ENCODE results near the gene TSPAN12. TPM values are rescaled to one million over a fixed set of nuclear protein-coding genes. Genes with fewer than 3 reads are reported as not detected.

TSPAN12 gene
- total and polyA plus RNA-seq, 2 donors (not counting 1 experiment from before 2014, with no cell fraction given): not detected

GRCh38 chr7:120740348-120740747 is 117.6 kb downstream of the TSPAN12 start:
- H3K36me3 ChIP-seq (replicated peaks in 1 of 2; ENCODE audit: control extremely low read depth in 1 of 2, control insufficient read depth in 1 of 2, extremely low read depth in 1 of 2, insufficient read depth in 2 of 2, low read length in 1 of 2): no peaks in the 10 kb centered on the region
- no peak overlapping the region for H3K4me3 ChIP-seq (ENCODE audit: control extremely low read depth in 1 of 5, extremely low read depth in 1 of 5, insufficient read depth in 1 of 5, low read depth in 2 of 5, low read length in 4 of 5)
- H3K4me1 Mint-ChIP-seq: no peaks in the 10 kb centered on the region
- H3K9ac ChIP-seq (ENCODE audit: low read length): no peak overlapping the region
- no peak overlapping the region for H3K27ac Mint-ChIP-seq
- ChIA-PET POLR2A (no interaction called here), CTCF (no interaction called here)
- DNase-seq (no peak), ATAC-seq (ENCODE audit: low read depth) (no peak)
- H3K79me2 ChIP-seq (ENCODE audit: control insufficient read depth, insufficient read depth, low read length): no peaks in the 10 kb centered on the region
- H3K4me2 ChIP-seq (replicated peaks; ENCODE audit: low read depth, low read length, poor library complexity, severe bottlenecking): no peak overlapping the region
- H3K27ac ChIP-seq (ENCODE audit: low read length in 2 of 2): no peak overlapping the region
- intact Hi-C loops (cut with micrococcal nuclease): no loop called here
- no peaks in the 10 kb centered on the region for H3K4me1 ChIP-seq (ENCODE audit: control insufficient read depth in 2 of 2, insufficient read depth in 2 of 2, low read length in 2 of 2)
- H2AFZ ChIP-seq (ENCODE audit: insufficient read depth, low read depth, low read length, poor library complexity, severe bottlenecking): no peak overlapping the region
- WGBS (ENCODE audit: insufficient coverage): no CpG with 5 or more reads among the region's 3 CpGs
- no peaks in the 10 kb centered on the region for H4K20me1 ChIP-seq (ENCODE audit: control insufficient read depth, insufficient read depth, low read length, poor library complexity, severe bottlenecking)
- no peaks in the 10 kb centered on the region for H3K27me3 ChIP-seq (replicated peaks in 1 of 4; ENCODE audit: control extremely low read depth in 1 of 4, control insufficient read depth in 3 of 4, insufficient read depth in 4 of 4, low read length in 3 of 4)
- no peak overlapping the region for H3K4me3 Mint-ChIP-seq
- H3K9me3 ChIP-seq (ENCODE audit: control extremely low read depth in 1 of 3, control insufficient read depth in 2 of 3, insufficient read depth in 1 of 3, low read length in 2 of 3): no peaks in the 10 kb centered on the region
- no peaks in the 10 kb centered on the region for H3K9me3 Mint-ChIP-seq (ENCODE audit: insufficient read depth)
- no peak for TF ChIP-seq EZH2 (IDR thresholded peaks at IDR 0.05; ENCODE audit: borderline replicate concordance, insufficient read depth, low read depth, low read length, poor library complexity, severe bottlenecking)
- TF ChIP-seq CTCF (IDR thresholded peaks at IDR 0.05): no peak
- peaks cover 9% of the 10 kb centered on the region for H3K27me3 Mint-ChIP-seq

DNA sequence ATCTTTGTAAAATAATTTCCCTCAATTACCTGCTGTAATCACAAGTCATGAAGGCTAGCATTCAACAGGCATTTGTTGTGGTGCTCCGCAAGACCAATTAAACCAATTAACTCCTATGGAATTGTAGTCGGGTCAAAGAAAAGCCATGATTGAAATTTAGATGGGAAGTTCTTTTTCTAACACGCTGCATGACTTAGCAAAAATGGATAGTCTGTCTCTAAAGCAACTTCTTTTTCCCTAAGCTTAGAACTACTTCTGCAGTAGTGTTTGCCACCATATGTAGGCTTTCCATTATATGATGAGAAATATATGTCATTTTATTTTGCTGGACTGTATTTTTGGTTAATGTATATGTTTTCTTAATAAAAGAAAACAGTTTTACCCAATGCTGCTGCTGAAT is 119.1 kb downstream of the TSPAN12 start:
- no peaks in the 10 kb centered on the region for H3K9me3 Mint-ChIP-seq (ENCODE audit: insufficient read depth)
- H3K36me3 ChIP-seq (replicated peaks in 1 of 2; ENCODE audit: control extremely low read depth in 1 of 2, control insufficient read depth in 1 of 2, extremely low read depth in 1 of 2, insufficient read depth in 2 of 2, low read length in 1 of 2): no peaks in the 10 kb centered on the region
- no peak overlapping the region for H3K4me3 Mint-ChIP-seq
- no peaks in the 10 kb centered on the region for H3K4me1 ChIP-seq (ENCODE audit: control insufficient read depth in 2 of 2, insufficient read depth in 2 of 2, low read length in 2 of 2)
- no peak for DNase-seq
- H3K9ac ChIP-seq (ENCODE audit: low read length): no peak overlapping the region
- ChIA-PET POLR2A (no interaction called here), CTCF (no interaction called here)
- H3K4me2 ChIP-seq (replicated peaks; ENCODE audit: low read depth, low read length, poor library complexity, severe bottlenecking): no peak overlapping the region
- H3K4me1 Mint-ChIP-seq: no peaks in the 10 kb centered on the region
- no peak overlapping the region for H3K27ac ChIP-seq (ENCODE audit: low read length in 2 of 2)
- H3K27me3 ChIP-seq (replicated peaks in 1 of 4; ENCODE audit: control extremely low read depth in 1 of 4, control insufficient read depth in 3 of 4, insufficient read depth in 4 of 4, low read length in 3 of 4): no peaks in the 10 kb centered on the region
- no peak for ATAC-seq (ENCODE audit: low read depth)
- H3K27me3 Mint-ChIP-seq: peaks cover 9% of the 10 kb centered on the region
- no peak overlapping the region for H2AFZ ChIP-seq (ENCODE audit: insufficient read depth, low read depth, low read length, poor library complexity, severe bottlenecking)
- H3K4me3 ChIP-seq (ENCODE audit: control extremely low read depth in 1 of 5, extremely low read depth in 1 of 5, insufficient read depth in 1 of 5, low read depth in 2 of 5, low read length in 4 of 5): no peak overlapping the region
- no peaks in the 10 kb centered on the region for H4K20me1 ChIP-seq (ENCODE audit: control insufficient read depth, insufficient read depth, low read length, poor library complexity, severe bottlenecking)
- no peaks in the 10 kb centered on the region for H3K79me2 ChIP-seq (ENCODE audit: control insufficient read depth, insufficient read depth, low read length)
- TF ChIP-seq CTCF (IDR thresholded peaks at IDR 0.05): no peak
- no peak for TF ChIP-seq EZH2 (IDR thresholded peaks at IDR 0.05; ENCODE audit: borderline replicate concordance, insufficient read depth, low read depth, low read length, poor library complexity, severe bottlenecking)
- no CpG with 5 or more reads among the region's 3 CpGs for WGBS (ENCODE audit: insufficient coverage)
- intact Hi-C loops (cut with micrococcal nuclease): no loop called here
- no peak overlapping the region for H3K27ac Mint-ChIP-seq
- no peaks in the 10 kb centered on the region for H3K9me3 ChIP-seq (ENCODE audit: control extremely low read depth in 1 of 3, control insufficient read depth in 2 of 3, insufficient read depth in 1 of 3, low read length in 2 of 3)

Other genes with a start within 250 kb of the TSPAN12 start
- gene ING3, start 92.6 kb upstream of the TSPAN12 start, total RNA-seq: 38.0 and 41.7 TPM in 2 replicates
- 29.5 and 72.6 TPM in 2 replicates for gene ING3, start 92.6 kb upstream of the TSPAN12 start, polyA plus RNA-seq
- 0.44 TPM in 1 of 2 replicates, not detected in the other for gene CPED1, start 130.6 kb upstream of the TSPAN12 start, total RNA-seq
- gene CPED1, start 130.6 kb upstream of the TSPAN12 start, polyA plus RNA-seq: 1.2 and 3.8 TPM in 2 replicates